Measurements from ENCODE around the gene ABCF1. TPM values are rescaled to one million over a fixed set of nuclear protein-coding genes. Genes with fewer than 3 reads are reported as not detected.

The ABCF1 gene
- total and polyA plus RNA-seq, 9 of the 15 experiments (the other 6 are each of a cell fraction or from before 2014, with no cell fraction given) = 41.6 to 193 (median 102) TPM

DNA sequence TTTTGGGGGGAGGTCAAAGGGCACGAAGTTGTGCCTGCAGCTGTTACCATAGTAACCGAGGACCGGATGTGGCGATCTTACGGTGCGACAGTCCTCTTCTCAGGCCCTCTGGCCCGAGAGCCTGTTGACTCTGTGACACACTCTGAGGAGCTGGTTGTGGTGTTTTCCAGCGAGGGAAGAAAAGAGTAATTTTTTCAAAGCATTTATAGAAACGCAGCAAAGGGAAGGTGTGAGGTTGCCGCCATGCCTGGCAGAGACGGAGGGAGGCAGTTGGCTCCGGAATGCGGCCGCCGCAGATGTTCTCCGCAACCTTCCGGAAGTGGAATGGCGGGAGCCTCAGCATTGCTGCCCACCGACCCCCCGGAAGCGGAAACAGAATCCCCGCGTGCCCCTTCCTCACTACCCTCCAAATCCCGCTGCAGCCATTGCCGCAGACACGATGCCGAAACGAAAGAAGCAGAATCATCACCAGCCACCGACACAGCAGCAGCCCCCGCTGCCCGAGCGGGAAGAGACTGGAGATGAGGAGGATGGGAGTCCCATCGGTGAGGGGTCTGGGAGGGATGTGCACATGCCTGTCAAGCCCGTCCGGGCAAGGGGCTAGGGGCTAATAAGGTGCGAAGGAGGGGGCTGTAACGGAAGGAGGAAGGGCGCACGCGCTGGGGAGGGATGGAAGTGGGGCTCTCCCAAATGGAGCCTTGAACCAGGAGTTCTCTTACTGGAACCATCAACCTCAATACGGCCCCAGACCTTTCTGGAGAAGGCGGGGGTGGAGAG lies 14.1 kb upstream of the ABCF1 start, which contains the start of gene PRR3 (continued):
- peak; percentile 81 for TF ChIP-seq ZBTB1 (CRISPR knock-in tag; IDR thresholded peaks at IDR 0.05; ENCODE audit: borderline replicate concordance, low read depth)

DNA sequence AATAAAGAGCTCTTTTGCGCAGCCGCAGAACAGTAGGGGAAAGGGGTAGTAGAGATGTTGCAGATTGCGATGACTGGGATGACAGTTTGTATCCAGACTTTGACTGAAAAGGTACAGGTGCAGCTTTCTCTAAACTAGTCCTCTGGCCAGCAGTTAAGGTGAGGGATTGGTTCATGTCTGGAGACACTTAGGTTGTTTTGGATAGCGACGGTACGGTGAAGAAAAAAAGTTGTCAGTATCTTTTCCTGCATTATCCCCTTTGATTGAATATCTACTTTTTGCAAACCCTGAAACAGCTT lies 13.6 kb upstream of the ABCF1 start:
- under 1% methylated on average over 6 of the region's 6 CpGs for WGBS (ENCODE audit: insufficient coverage, low coverage, missing lambda C conversion rate)
- no peak; the same call in 2 of the 3 replicates for ATAC-seq
- peak in 2 of 4 experiments; percentile 78 to 83 for DNase-seq (ENCODE audit: extremely low read depth in 1 of 4, low spot score in 3 of 4)
- in situ Hi-C loops (cut with MboI) = no loop called here
- H4K20me1 ChIP-seq (replicated peaks; ENCODE audit: control insufficient read depth, insufficient read depth, low read length) = 0 out of 2 replicates have a peak, but pooled peaks cover 2% of the 10 kb centered on the region
- POLR2A ChIA-PET = interaction anchor here (0.6 to 7.1 kb wide), 13 partner anchors 9 to 1615 kb away, joined by 3 to 85 read pairs (median 4); partner anchors contain the start of genes ABCF1 and DHX16
- H3K27ac ChIP-seq (ENCODE audit: extremely low read depth, low read depth, low read length) = peak overlapping the region; percentile 94
- H3K27me3 ChIP-seq (ENCODE audit: control insufficient read depth in 2 of 2, insufficient read depth in 2 of 2, low read length in 2 of 2) = no peaks in the 10 kb centered on the region
- H3K4me1 ChIP-seq (replicated peaks in 1 of 2; ENCODE audit: control insufficient read depth in 2 of 2, insufficient read depth in 2 of 2, low read length in 2 of 2) = peaks cover 17 to 23% of the 10 kb centered on the region in 2 experiments; a peak in 4 of 5 replicates
- FAIRE-seq = peak; percentile 59
- peak overlapping the region; percentile 99 for H2AFZ ChIP-seq (ENCODE audit: low read depth, low read length)
- peak overlapping the region; percentile 97 for H3K4me2 ChIP-seq (ENCODE audit: insufficient read depth, low read length)
- peaks cover 63% of the 10 kb centered on the region for H3K36me3 ChIP-seq (ENCODE audit: control insufficient read depth, insufficient read depth, low read length)
- H3K4me3 ChIP-seq = peak overlapping the region; percentile 80
- BruUV-seq (replicated peaks) = no TSS peak
- peaks cover 56% of the 10 kb centered on the region for H3K79me2 ChIP-seq (ENCODE audit: control insufficient read depth, insufficient read depth, low read length)
- CTCF ChIA-PET (ENCODE audit: low intra/inter-chr PET ratio) = no interaction called here
- peak overlapping the region; percentile 95 to 98 for H3K9ac ChIP-seq (ENCODE audit: insufficient read depth in 1 of 2, low read depth in 2 of 2, low read length in 2 of 2)
- intact Hi-C loops (cut with micrococcal nuclease) = loop anchor here (1.0 to 5.0 kb wide), 3 partner anchors 14 to 161 kb away; partner anchors contain the start of genes ABCF1 and DHX16
- H3K9me3 ChIP-seq (replicated peaks; ENCODE audit: control insufficient read depth, insufficient read depth, low read depth, low read length) = no peaks in the 10 kb centered on the region
- H3K9me1 ChIP-seq (ENCODE audit: control insufficient read depth, insufficient read depth, low read length) = no peaks in the 10 kb centered on the region
- TF ChIP-seq ZNF583 (CRISPR knock-in tag; IDR thresholded peaks at IDR 0.05) = no peak
- TF ChIP-seq GATA2 (CRISPR knock-in tag; IDR thresholded peaks at IDR 0.05) = peak; percentile 79; the same call in 1 of the 2 replicates
- TF ChIP-seq, protein P1, sequence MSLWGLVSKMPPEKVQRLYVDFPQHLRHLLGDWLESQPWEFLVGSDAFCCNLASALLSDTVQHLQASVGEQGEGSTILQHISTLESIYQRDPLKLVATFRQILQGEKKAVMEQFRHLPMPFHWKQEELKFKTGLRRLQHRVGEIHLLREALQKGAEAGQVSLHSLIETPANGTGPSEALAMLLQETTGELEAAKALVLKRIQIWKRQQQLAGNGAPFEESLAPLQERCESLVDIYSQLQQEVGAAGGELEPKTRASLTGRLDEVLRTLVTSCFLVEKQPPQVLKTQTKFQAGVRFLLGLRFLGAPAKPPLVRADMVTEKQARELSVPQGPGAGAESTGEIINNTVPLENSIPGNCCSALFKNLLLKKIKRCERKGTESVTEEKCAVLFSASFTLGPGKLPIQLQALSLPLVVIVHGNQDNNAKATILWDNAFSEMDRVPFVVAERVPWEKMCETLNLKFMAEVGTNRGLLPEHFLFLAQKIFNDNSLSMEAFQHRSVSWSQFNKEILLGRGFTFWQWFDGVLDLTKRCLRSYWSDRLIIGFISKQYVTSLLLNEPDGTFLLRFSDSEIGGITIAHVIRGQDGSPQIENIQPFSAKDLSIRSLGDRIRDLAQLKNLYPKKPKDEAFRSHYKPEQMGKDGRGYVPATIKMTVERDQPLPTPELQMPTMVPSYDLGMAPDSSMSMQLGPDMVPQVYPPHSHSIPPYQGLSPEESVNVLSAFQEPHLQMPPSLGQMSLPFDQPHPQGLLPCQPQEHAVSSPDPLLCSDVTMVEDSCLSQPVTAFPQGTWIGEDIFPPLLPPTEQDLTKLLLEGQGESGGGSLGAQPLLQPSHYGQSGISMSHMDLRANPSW (CRISPR knock-in tag; IDR thresholded peaks at IDR 0.05) = 0 out of 2 replicates have a peak, but pooled peaks have one; percentile 21
- TF ChIP-seq, protein P2, sequence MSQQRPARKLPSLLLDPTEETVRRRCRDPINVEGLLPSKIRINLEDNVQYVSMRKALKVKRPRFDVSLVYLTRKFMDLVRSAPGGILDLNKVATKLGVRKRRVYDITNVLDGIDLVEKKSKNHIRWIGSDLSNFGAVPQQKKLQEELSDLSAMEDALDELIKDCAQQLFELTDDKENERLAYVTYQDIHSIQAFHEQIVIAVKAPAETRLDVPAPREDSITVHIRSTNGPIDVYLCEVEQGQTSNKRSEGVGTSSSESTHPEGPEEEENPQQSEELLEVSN (IDR thresholded peaks at IDR 0.05; ENCODE audit: borderline replicate concordance in 1 of 2, extremely low read depth in 1 of 2, insufficient read depth in 1 of 2, insufficient read length in 1 of 2, low read depth in 1 of 2, low read length in 1 of 2, poor library complexity in 1 of 2, severe bottlenecking in 1 of 2) = no peak
- no peak for TF ChIP-seq ZNF589 (CRISPR knock-in tag; IDR thresholded peaks at IDR 0.05; ENCODE audit: low read depth)
- no peak for TF ChIP-seq ZBED1 (IDR thresholded peaks at IDR 0.05)
- TF ChIP-seq SIRT6 (IDR thresholded peaks at IDR 0.05; ENCODE audit: low read depth, low read length) = no peak
- TF ChIP-seq ZBTB1 (CRISPR knock-in tag; IDR thresholded peaks at IDR 0.05; ENCODE audit: borderline replicate concordance, low read depth) = no peak
- no peak for TF ChIP-seq SLC30A9 (CRISPR knock-in tag; IDR thresholded peaks at IDR 0.05)
- TF ChIP-seq, protein P3, sequence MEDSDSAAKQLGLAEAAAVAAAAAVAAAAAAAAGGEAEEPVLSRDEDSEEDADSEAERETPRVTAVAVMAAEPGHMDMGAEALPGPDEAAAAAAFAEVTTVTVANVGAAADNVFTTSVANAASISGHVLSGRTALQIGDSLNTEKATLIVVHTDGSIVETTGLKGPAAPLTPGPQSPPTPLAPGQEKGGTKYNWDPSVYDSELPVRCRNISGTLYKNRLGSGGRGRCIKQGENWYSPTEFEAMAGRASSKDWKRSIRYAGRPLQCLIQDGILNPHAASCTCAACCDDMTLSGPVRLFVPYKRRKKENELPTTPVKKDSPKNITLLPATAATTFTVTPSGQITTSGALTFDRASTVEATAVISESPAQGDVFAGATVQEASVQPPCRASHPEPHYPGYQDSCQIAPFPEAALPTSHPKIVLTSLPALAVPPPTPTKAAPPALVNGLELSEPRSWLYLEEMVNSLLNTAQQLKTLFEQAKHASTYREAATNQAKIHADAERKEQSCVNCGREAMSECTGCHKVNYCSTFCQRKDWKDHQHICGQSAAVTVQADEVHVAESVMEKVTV (CRISPR knock-in tag; IDR thresholded peaks at IDR 0.05) = peak; percentile 8; the same call in 1 of the 2 replicates
- peak; percentile 59 to 75 for TF ChIP-seq NRF1 (conservative IDR thresholded peaks at IDR 0.05 in 1 of 2, IDR thresholded peaks at IDR 0.05 in 1 of 2)
- no peak for TF ChIP-seq CXXC5 (CRISPR knock-in tag; IDR thresholded peaks at IDR 0.05)

Measured in K562 (cell line).